Thyroid gland (tissue), 4 donors: ENCODE data around the gene TRIOBP.

ENCODE experiments used
- CTCF ChIP-seq, 6 experiments: fragments of 200-600 bp in 3 of 6; fragments of 450-650 bp in 3 of 6; sonication (generic) in 3 of 6; IDR thresholded peaks; one replicate each; pipeline ENCODE4 v1.5.1; 2016 to 2019; ENCODE audit warnings: antibody characterized with exemption in 6 of 6, mild to moderate bottlenecking in 2 of 6, inconsistent platforms in 1 of 6, moderate library complexity in 1 of 6
- POLR2A ChIP-seq, 2 donors: fragments of 450-650 bp; IDR thresholded peaks; one replicate each; pipeline ENCODE4 v1.6.1; 2017; ENCODE audit warnings: antibody characterized with exemption in 2 of 2, mild to moderate bottlenecking in 2 of 2, moderate library complexity in 1 of 2

GRCh38 chr22:37820350-37820749, 123.5 kb downstream of the TRIOBP start:
- no peak for TF ChIP-seq CTCF (IDR thresholded peaks at IDR 0.05)
- no peak for TF ChIP-seq POLR2A (IDR thresholded peaks at IDR 0.05)
